Colonic mucosa (tissue), 4 donors: ENCODE measurements around the gene BPTF. TPM values are rescaled to one million over a fixed set of nuclear protein-coding genes. Genes with fewer than 3 reads are reported as not detected.
"Not testable (repeated sequence)": the region's sequence is repeated elsewhere in the genome, so short reads cannot be mapped to it uniquely, and the experiment has no call there.

ENCODE experiments used
- DNase-seq: peaks from one replicate; pipeline ENCODE4 v3.0.0-alpha.2; 2020
- H3K27ac ChIP-seq: fragments of 200-600 bp; one replicate; pipeline ENCODE4 v1.8.0; 2021
- H3K27me3 ChIP-seq: fragments of 200-600 bp; one replicate; pipeline ENCODE4 v1.8.0; 2021
- H3K36me3 ChIP-seq: fragments of 200-600 bp; one replicate; pipeline ENCODE4 v1.8.0; 2021
- H3K4me1 ChIP-seq: fragments of 200-600 bp; one replicate; pipeline ENCODE4 v1.8.0; 2021; ENCODE audit warnings: mild to moderate bottlenecking
- H3K4me3 ChIP-seq: fragments of 200-600 bp; one replicate; pipeline ENCODE4 v1.8.0; 2021
- H3K9ac ChIP-seq, 2 donors: one replicate each; pipeline ENCODE4 v1.7.0; 2013; ENCODE audit warnings: control low read depth in 2 of 2, low read depth in 2 of 2, low read length in 2 of 2
- H3K9me3 ChIP-seq: fragments of 200-600 bp; one replicate; pipeline ENCODE4 v1.8.0; 2021
- CTCF ChIP-seq: fragments of 200-600 bp; IDR thresholded peaks from one replicate; pipeline ENCODE4 v1.8.0; 2022; ENCODE audit warnings: antibody characterized with exemption, mild to moderate bottlenecking
- intact Hi-C: fragments of 100-400 bp; cut with DNase I; formaldehyde crosslinking; loops from one replicate; pipeline ENCODE4 v1.14.1; 2022
- total RNA-seq, 2 donors: library from RNA; stranded (reverse); fragmentation: NEBNext Ultra II Directional in 1 of 2; extraction: Animal tissue kit (Norgen Biotek cat#: 25700) in 1 of 2; gene quantifications; one replicate each; pipeline ENCODE4 v1.2.1, GENCODE V29; 2021
- donor health status: healthy.
- donor health status: DM: no; HTN: no; CAD: no.
- donor health status: DM: no; HTN: no; CAD: no.

The BPTF gene
- total RNA-seq, 2 donors from 2014 or later, result 61.3 to 77.9 TPM

GRCh38 chr17:67855504-67856324 lies 30.4 kb downstream of the BPTF start:
- H3K9ac ChIP-seq, result no peak overlapping the region
- no peak for DNase-seq
- no peaks in the 10 kb centered on the region for H3K9me3 ChIP-seq
- TF ChIP-seq CTCF, result no peak
- no peaks in the 10 kb centered on the region for H3K4me1 ChIP-seq
- no peaks in the 10 kb centered on the region for H3K36me3 ChIP-seq
- intact Hi-C loops, result no loop called here
- H3K27ac ChIP-seq, result no peak overlapping the region
- H3K4me3 ChIP-seq, result no peak overlapping the region
- H3K27me3 ChIP-seq, result no peaks in the 10 kb centered on the region

- H3K36me3 ChIP-seq, H3K4me1 ChIP-seq, DNase-seq, H3K27me3 ChIP-seq, H3K27ac ChIP-seq, H3K9me3 ChIP-seq, H3K9ac ChIP-seq, H3K4me3 ChIP-seq, intact Hi-C loops: not testable (repeated sequence)
Measured at GRCh38 chr17:67856402-67856801, 31.1 kb downstream of the BPTF start.

- TF ChIP-seq CTCF, result no peak
- Histone ChIP-seq H3K27ac (no peak overlapping the region), H3K9ac (no peak overlapping the region), H3K27me3 (no peaks in the 10 kb centered on the region), H3K36me3 (no peaks in the 10 kb centered on the region), H3K9me3 (no peaks in the 10 kb centered on the region), H3K4me1 (no peaks in the 10 kb centered on the region), H3K4me3 (no peak overlapping the region)
- intact Hi-C loops, result loop anchor here (10.0 kb wide), 1 partner anchor 58 kb away; no protein-coding TSS in a partner anchor
- no peak for DNase-seq
Measured at GRCh38 chr17:67862614-67863217, 37.4 kb downstream of the BPTF start.

GRCh38 chr17:67863624-67864247 lies 38.4 kb downstream of the BPTF start:
- H3K4me3 ChIP-seq, result no peak overlapping the region
- no peak overlapping the region for H3K27ac ChIP-seq
- H3K9me3 ChIP-seq, result no peaks in the 10 kb centered on the region
- TF ChIP-seq CTCF, result no peak
- intact Hi-C loops, result loop anchor here (10.0 kb wide), 1 partner anchor 59 kb away; no protein-coding TSS in a partner anchor
- no peaks in the 10 kb centered on the region for H3K27me3 ChIP-seq
- H3K36me3 ChIP-seq, result no peaks in the 10 kb centered on the region
- DNase-seq, result no peak
- no peaks in the 10 kb centered on the region for H3K4me1 ChIP-seq
- no peak overlapping the region for H3K9ac ChIP-seq

- TF ChIP-seq CTCF, result no peak
- no peak overlapping the region for H3K27ac ChIP-seq
- intact Hi-C loops, result loop anchor here (10.0 kb wide), 1 partner anchor 61 kb away; no protein-coding TSS in a partner anchor
Measured at GRCh38 chr17:67865438-67865837, 40.1 kb downstream of the BPTF start.

More at GRCh38 chr17:67865438-67865837, 40.1 kb downstream of the BPTF start:
- Histone ChIP-seq H3K9me3 (no peaks in the 10 kb centered on the region), H3K36me3 (no peaks in the 10 kb centered on the region), H3K9ac (no peak overlapping the region), H3K4me1 (no peaks in the 10 kb centered on the region), H3K27me3 (no peaks in the 10 kb centered on the region), H3K4me3 (no peak overlapping the region)
- no peak for DNase-seq
